SH-SY5Y (cell line): ENCODE data around the gene SPPL2B.

Experiments
- GATA2 ChIP-seq: IDR thresholded peaks from 2 replicates; pipeline ENCODE4 v1.6.1; 2011; ENCODE audit warnings: mild to moderate bottlenecking, low read depth, low read length
- GATA3 ChIP-seq: IDR thresholded peaks from 2 replicates; pipeline ENCODE4 v1.6.1; 2011; ENCODE audit warnings: low read depth, mild to moderate bottlenecking, low read length, moderate library complexity

GRCh38 chr19:2392366-2392765 is 63.9 kb downstream of the SPPL2B start:
- TF ChIP-seq GATA2 (no peak), GATA3 (no peak)
